Measurements from ENCODE around the gene ZMIZ2. TPM values are rescaled to one million over a fixed set of nuclear protein-coding genes. Genes with fewer than 3 reads are reported as not detected.

Gene ZMIZ2
- total and polyA plus RNA-seq, 7 donors = 8.4 to 64.7 (median 11.3) TPM

GRCh38 chr7:44705434-44705833 is 43.2 kb upstream of the ZMIZ2 start:
- no peak for TF ChIP-seq POLR2A (IDR thresholded peaks at IDR 0.05)
- TF ChIP-seq EP300 (IDR thresholded peaks at IDR 0.05) = no peak
- TF ChIP-seq, protein P1, sequence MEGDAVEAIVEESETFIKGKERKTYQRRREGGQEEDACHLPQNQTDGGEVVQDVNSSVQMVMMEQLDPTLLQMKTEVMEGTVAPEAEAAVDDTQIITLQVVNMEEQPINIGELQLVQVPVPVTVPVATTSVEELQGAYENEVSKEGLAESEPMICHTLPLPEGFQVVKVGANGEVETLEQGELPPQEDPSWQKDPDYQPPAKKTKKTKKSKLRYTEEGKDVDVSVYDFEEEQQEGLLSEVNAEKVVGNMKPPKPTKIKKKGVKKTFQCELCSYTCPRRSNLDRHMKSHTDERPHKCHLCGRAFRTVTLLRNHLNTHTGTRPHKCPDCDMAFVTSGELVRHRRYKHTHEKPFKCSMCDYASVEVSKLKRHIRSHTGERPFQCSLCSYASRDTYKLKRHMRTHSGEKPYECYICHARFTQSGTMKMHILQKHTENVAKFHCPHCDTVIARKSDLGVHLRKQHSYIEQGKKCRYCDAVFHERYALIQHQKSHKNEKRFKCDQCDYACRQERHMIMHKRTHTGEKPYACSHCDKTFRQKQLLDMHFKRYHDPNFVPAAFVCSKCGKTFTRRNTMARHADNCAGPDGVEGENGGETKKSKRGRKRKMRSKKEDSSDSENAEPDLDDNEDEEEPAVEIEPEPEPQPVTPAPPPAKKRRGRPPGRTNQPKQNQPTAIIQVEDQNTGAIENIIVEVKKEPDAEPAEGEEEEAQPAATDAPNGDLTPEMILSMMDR (IDR thresholded peaks at IDR 0.05) = no peak
- no peak for TF ChIP-seq POLR2AphosphoS5 (IDR thresholded peaks at IDR 0.05)
- Histone ChIP-seq H3K4me3 (no peak overlapping the region), H3K36me3 (peaks cover 30 to 85% (median 38%) of the 10 kb centered on the region in 4 donors), H3K27me3 (no peaks in the 10 kb centered on the region), H3K27ac (no peak overlapping the region), H3K4me1 (no peaks in the 10 kb centered on the region), H3K9me3 (no peaks in the 10 kb centered on the region)
- intact Hi-C loops (cut with DNase I) = no loop called here
- WGBS, 2 donors = 96 to 98% methylated on average over 3 of the region's 3 CpGs
- DNase-seq = no peak

DNA sequence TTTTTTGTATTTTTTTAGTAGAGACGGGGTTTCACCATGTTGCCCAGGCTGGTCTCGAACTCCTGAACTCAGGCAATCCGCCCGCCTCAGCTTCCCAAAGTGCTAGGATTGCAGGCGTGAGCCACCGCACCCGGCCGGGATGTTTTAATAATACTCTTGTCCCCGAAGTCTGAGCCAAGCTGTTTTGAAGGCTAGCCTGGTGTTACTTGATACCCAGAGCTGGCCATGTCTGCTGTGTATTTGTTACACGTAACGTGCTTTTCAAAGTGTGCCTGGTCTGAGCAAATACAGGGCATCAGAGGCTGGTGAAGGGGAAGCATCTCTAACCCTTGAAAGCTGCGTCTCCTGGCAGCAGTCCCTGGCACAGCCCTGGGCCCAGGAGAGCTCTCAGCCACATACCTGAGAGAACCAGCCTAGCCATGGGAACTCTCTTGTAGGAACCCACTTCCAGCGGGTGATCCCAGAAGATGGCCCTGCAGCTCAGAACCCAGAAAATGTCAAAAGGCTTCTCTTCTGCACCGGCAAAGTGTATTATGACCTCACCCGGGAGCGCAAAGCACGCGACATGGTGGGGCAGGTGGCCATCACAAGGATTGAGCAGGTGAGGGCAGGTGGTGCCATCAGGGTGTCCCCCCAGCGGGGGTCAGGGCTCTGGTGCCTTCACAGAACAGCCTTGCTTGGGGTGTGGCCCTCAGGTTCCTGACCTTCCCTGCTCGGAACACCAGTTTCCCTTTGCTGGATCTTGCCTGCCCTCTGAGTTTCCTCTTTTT is 41.7 kb upstream of the ZMIZ2 start:
- Histone ChIP-seq H3K9me3 (no peaks in the 10 kb centered on the region), H3K36me3 (peaks cover 17 to 69% (median 27%) of the 10 kb centered on the region in 4 donors), H3K27ac (no peak overlapping the region), H3K4me1 (no peaks in the 10 kb centered on the region), H3K27me3 (no peaks in the 10 kb centered on the region), H3K4me3 (no peak overlapping the region)
- TF ChIP-seq POLR2AphosphoS5 (IDR thresholded peaks at IDR 0.05) (no peak), POLR2A (IDR thresholded peaks at IDR 0.05) (no peak), EP300 (IDR thresholded peaks at IDR 0.05) (no peak)
- TF ChIP-seq, protein P1 (IDR thresholded peaks at IDR 0.05) = no peak
- no peak for DNase-seq
- WGBS, 2 donors = 92 to 95% methylated on average over 20 of the region's 20 CpGs
- intact Hi-C loops (cut with DNase I) = no loop called here

DNA sequence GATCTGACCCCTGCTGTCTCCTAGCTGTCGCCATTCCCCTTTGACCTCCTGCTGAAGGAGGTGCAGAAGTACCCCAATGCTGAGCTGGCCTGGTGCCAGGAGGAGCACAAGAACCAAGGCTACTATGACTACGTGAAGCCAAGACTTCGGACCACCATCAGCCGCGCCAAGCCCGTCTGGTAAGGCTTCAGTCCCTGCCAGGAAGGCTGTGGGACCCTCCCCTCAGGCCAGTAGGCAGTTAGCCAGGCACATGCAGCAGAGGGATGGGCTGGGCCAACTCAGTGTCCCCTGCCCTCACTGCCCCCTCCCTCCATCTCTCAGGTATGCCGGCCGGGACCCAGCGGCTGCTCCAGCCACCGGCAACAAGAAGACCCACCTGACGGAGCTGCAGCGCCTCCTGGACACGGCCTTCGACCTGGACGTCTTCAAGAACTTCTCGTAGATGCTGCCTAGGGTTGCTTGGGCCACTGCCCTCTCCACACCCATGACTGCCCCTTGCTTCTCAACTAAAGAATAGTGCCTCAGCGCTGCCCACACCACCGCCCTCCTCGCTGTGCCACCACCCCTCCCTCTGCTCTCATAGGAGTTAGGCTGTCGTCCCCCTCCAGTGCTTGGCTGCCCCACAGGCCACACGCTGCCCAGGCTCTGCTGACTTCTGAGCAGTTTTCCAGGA is 41.0 kb upstream of the ZMIZ2 start:
- WGBS, 2 donors = 95 to 96% methylated on average over 21 of the region's 21 CpGs

DNA sequence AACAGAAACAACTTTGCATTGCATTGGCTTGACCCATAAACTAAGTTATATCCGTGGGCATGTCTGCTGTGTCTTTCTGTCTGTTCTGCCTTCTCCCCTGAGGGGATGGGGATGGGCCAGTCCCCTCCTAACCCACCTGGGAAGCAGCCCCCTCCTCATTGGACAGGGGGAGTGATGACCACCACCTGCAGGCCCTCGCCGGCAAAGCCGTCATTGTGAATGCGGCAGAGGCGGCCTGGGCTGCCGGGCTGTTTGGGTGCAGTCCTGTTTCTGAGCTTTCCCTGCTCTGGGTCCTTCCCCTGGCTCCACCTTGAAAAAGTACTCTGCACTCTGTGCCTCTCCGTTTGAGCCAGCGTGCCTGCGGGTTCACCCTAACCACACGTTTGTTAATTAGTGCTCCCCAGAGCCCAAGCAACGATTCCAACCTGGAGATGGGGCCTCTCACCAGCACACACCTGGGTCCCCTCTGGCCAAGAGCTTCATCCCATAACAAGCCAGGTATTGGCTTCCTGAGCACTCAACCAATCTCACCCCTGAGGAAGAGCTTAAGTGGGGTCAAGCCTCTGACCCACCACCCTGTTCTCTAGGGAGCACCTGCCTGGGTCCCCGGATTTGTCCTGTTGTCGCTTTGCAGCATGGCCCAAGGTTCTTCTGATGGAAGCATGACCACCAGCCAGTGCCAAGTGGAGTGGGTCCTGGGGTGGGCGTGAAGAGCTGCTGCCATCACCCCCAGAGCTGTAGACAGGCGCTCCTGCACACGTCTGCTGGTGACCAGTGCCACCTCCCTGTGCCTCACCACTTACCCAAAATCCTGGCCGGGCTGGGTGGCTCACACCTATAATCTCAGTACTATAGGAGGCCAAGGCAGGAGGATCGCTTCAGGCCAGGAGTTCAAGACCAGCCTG is 39.4 kb upstream of the ZMIZ2 start:
- Histone ChIP-seq H3K27ac (no peak overlapping the region), H3K27me3 (no peaks in the 10 kb centered on the region), H3K9me3 (no peaks in the 10 kb centered on the region), H3K4me1 (no peaks in the 10 kb centered on the region), H3K4me3 (no peak overlapping the region), H3K36me3 (peaks cover 17 to 47% (median 25%) of the 10 kb centered on the region in 4 donors)
- intact Hi-C loops (cut with DNase I) = no loop called here
- 90% methylated on average over 19 of the region's 19 CpGs for WGBS, 2 donors
- TF ChIP-seq POLR2AphosphoS5 (IDR thresholded peaks at IDR 0.05) = no peak
- TF ChIP-seq POLR2A (IDR thresholded peaks at IDR 0.05) = no peak
- TF ChIP-seq EP300 (IDR thresholded peaks at IDR 0.05) = no peak
- TF ChIP-seq, protein P1 (IDR thresholded peaks at IDR 0.05) = no peak
- DNase-seq = peak; percentile 41

More for the DNA sequence above, 41.0 kb upstream of the ZMIZ2 start:
- TF ChIP-seq EP300 (IDR thresholded peaks at IDR 0.05) (no peak), POLR2A (IDR thresholded peaks at IDR 0.05) (no peak)
- TF ChIP-seq, protein P1 (IDR thresholded peaks at IDR 0.05) = no peak
- intact Hi-C loops (cut with DNase I) = no loop called here
- Histone ChIP-seq H3K9me3 (no peaks in the 10 kb centered on the region), H3K4me3 (no peak overlapping the region), H3K36me3 (peaks cover 17 to 63% (median 27%) of the 10 kb centered on the region in 4 donors), H3K27me3 (no peaks in the 10 kb centered on the region), H3K27ac (no peak overlapping the region), H3K4me1 (no peaks in the 10 kb centered on the region)
- no peak for DNase-seq
